Cardiac fibroblast (primary cell): Measurements from ENCODE around the gene SOCS2.

Experiments
- DNase-seq, 2 donors: peaks; one replicate each; pipeline versions ENCODE4 v3.0.0 to v3.0.0-alpha.2; 2010; ENCODE audit warnings: low read depth in 2 of 2
- H3K4me3 ChIP-seq, 2 donors: replicated peaks in 1 of 2; 1 replicate in 1 of 2; 2 replicates in 1 of 2; pipeline ENCODE4 v1.5.1; 2011; ENCODE audit warnings: low read depth in 2 of 2, low read length in 2 of 2, mild to moderate bottlenecking in 2 of 2, moderate library complexity in 1 of 2
- CTCF ChIP-seq: IDR thresholded peaks from one replicate; pipeline ENCODE4 v1.5.1; 2011; ENCODE audit warnings: low read depth, mild to moderate bottlenecking, low read length, inconsistent platforms

Gene SOCS2

GRCh38 chr12:93626160-93626559 is 53.7 kb downstream of the SOCS2 start:
- no peak overlapping the region for H3K4me3 ChIP-seq
- TF ChIP-seq CTCF: no peak
- peak in 1 of 2 donors; percentile 17 for DNase-seq
